DND-41 (cell line): ENCODE results near the gene SPRYD3.

Experiments used
- CTCF ChIP-seq: IDR thresholded peaks from 2 replicates; pipeline ENCODE4 v1.5.1; 2012; ENCODE audit warnings: borderline replicate concordance, low read length, moderate library complexity, mild to moderate bottlenecking; ENCODE audit not compliant: poor library complexity, severe bottlenecking; ENCODE audit errors: extremely low read depth
- EZH2 ChIP-seq: IDR thresholded peaks from 3 replicates; pipeline ENCODE4 v1.6.1; 2012; ENCODE audit warnings: borderline replicate concordance, low read depth, mild to moderate bottlenecking, moderate library complexity, low read length, inconsistent platforms; ENCODE audit not compliant: severe bottlenecking

- TF ChIP-seq CTCF (peak; percentile 88), EZH2 (no peak)
These were observed 12.9 kb downstream of the SPRYD3 start for GRCh38 chr12:53065975-53066931.
